ENCODE results near the gene S100A13. TPM values are rescaled to one million over a fixed set of nuclear protein-coding genes. Genes with fewer than 3 reads are reported as not detected.
"Not testable (repeated sequence)": the region's sequence is repeated elsewhere in the genome, so short reads cannot be mapped to it uniquely, and the experiment has no call there.

The S100A13 gene
- total RNA-seq, 4 donors from 2014 or later = 113 to 237 (median 159) TPM

DNA sequence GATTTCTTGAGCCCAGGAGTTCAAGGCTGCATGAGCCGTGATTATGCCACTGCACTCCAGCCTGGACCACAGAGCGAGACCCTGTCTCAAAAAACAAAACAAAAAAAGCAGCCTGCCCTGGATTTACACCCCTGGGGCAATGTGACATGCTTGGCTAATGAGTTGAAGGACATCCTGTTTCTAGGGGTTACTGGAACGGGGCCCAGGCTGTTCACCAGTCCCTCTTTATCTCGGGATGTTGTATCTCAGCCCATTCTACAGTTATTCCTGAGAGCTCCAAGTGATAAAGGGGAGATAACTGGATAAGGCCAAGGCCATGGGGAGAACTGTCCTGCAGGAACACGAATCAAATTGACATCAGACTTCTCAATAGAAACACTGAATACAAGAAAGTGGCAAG, 40.0 kb downstream of the S100A13 start:
- no peak for DNase-seq
- no peak for ATAC-seq
- Histone ChIP-seq H3K9me3 (no peaks in the 10 kb centered on the region), H3K36me3 (no peaks in the 10 kb centered on the region), H3K4me3 (no peak overlapping the region), H3K4me1 (no peaks in the 10 kb centered on the region), H3K27ac (no peak overlapping the region), H3K27me3 (no peaks in the 10 kb centered on the region)
- in situ Hi-C loops (cut with MboI; ENCODE audit: low sequenced_read_pairs in 4 of 4) (loop anchor here in 1 of 4 donors (25.0 kb wide), 1 partner anchor 150 kb away; the partner anchor contains the start of gene INTS3), intact Hi-C loops (cut with DNase I; ENCODE audit: low total_unique reads) (no loop called here)
- TF ChIP-seq CTCF (IDR thresholded peaks at IDR 0.05 in 4 of 5, conservative IDR thresholded peaks at IDR 0.05 in 1 of 5) (no peak), POLR2A (IDR thresholded peaks at IDR 0.05) (no peak)

GRCh38 chr1:153586347-153586746, 41.0 kb downstream of the S100A13 start:
- H3K4me3 ChIP-seq = no peak overlapping the region
- intact Hi-C loops (cut with DNase I; ENCODE audit: low total_unique reads) (no loop called here), in situ Hi-C loops (cut with MboI; ENCODE audit: low sequenced_read_pairs in 4 of 4) (loop anchor here in 1 of 4 donors (25.0 kb wide), 1 partner anchor 151 kb away; the partner anchor contains the start of gene INTS3)
- no peak overlapping the region for H3K27ac ChIP-seq
- H3K36me3 ChIP-seq = no peaks in the 10 kb centered on the region
- TF ChIP-seq CTCF (IDR thresholded peaks at IDR 0.05 in 4 of 5, conservative IDR thresholded peaks at IDR 0.05 in 1 of 5) (no peak), POLR2A (IDR thresholded peaks at IDR 0.05) (no peak)
- ATAC-seq (no peak), DNase-seq (no peak)
- H3K9me3 ChIP-seq = no peaks in the 10 kb centered on the region
- no peaks in the 10 kb centered on the region for H3K4me1 ChIP-seq
- no peaks in the 10 kb centered on the region for H3K27me3 ChIP-seq

- no peak overlapping the region for H3K4me3 ChIP-seq
- no peak for TF ChIP-seq POLR2A (IDR thresholded peaks at IDR 0.05)
- no peak for TF ChIP-seq CTCF (IDR thresholded peaks at IDR 0.05 in 4 of 5, conservative IDR thresholded peaks at IDR 0.05 in 1 of 5)
- no peak for ATAC-seq
- intact Hi-C loops (cut with DNase I; ENCODE audit: low total_unique reads) = no loop called here
- no peak overlapping the region for H3K27ac ChIP-seq
- DNase-seq = no peak
- in situ Hi-C loops (cut with MboI; ENCODE audit: low sequenced_read_pairs in 4 of 4) = loop anchor here in 1 of 4 donors (25.0 kb wide), 1 partner anchor 152 kb away; the partner anchor contains the start of gene INTS3
- H3K4me1 ChIP-seq = no peaks in the 10 kb centered on the region
- H3K27me3 ChIP-seq = no peaks in the 10 kb centered on the region
- no peaks in the 10 kb centered on the region for H3K9me3 ChIP-seq
- H3K36me3 ChIP-seq = no peaks in the 10 kb centered on the region
Measured at GRCh38 chr1:153585006-153585405, 42.3 kb downstream of the S100A13 start.

- Histone ChIP-seq H3K4me3 (no peak overlapping the region), H3K9me3 (no peaks in the 10 kb centered on the region), H3K27ac (no peak overlapping the region), H3K27me3 (no peaks in the 10 kb centered on the region), H3K4me1 (no peaks in the 10 kb centered on the region), H3K36me3 (no peaks in the 10 kb centered on the region)
- ATAC-seq = no peak
- TF ChIP-seq CTCF (IDR thresholded peaks at IDR 0.05 in 4 of 5, conservative IDR thresholded peaks at IDR 0.05 in 1 of 5) (no peak), POLR2A (IDR thresholded peaks at IDR 0.05) (no peak)
- intact Hi-C loops (cut with DNase I; ENCODE audit: low total_unique reads) (no loop called here), in situ Hi-C loops (cut with MboI; ENCODE audit: low sequenced_read_pairs in 4 of 4) (loop anchor here in 1 of 4 donors (25.0 kb wide), 1 partner anchor 153 kb away; the partner anchor contains the start of gene INTS3)
- no peak for DNase-seq
Measured at GRCh38 chr1:153583976-153584375, 43.3 kb downstream of the S100A13 start.

- H3K36me3 ChIP-seq; H3K27ac ChIP-seq; H3K4me1 ChIP-seq; DNase-seq; H3K9me3 ChIP-seq; H3K27me3 ChIP-seq; ATAC-seq; intact Hi-C loops (cut with DNase I; ENCODE audit: low total_unique reads); H3K4me3 ChIP-seq: not testable (repeated sequence)
- in situ Hi-C loops (cut with MboI; ENCODE audit: low sequenced_read_pairs in 4 of 4) = loop anchor here in 1 of 4 donors (25.0 kb wide), 1 partner anchor 154 kb away; the partner anchor contains the start of gene INTS3
Measured at GRCh38 chr1:153583514-153583913, 43.8 kb downstream of the S100A13 start.

GRCh38 chr1:153582836-153583235, 44.5 kb downstream of the S100A13 start:
- in situ Hi-C loops (cut with MboI; ENCODE audit: low sequenced_read_pairs in 4 of 4) = loop anchor here in 1 of 4 donors (25.0 kb wide), 1 partner anchor 154 kb away; the partner anchor contains the start of gene INTS3
- ATAC-seq; H3K4me3 ChIP-seq; H3K27ac ChIP-seq; H3K4me1 ChIP-seq; H3K27me3 ChIP-seq; intact Hi-C loops (cut with DNase I; ENCODE audit: low total_unique reads); H3K36me3 ChIP-seq; DNase-seq; H3K9me3 ChIP-seq: not testable (repeated sequence)
